ENCODE results near the gene SINHCAF.
"Not testable (repeated sequence)": the region's sequence is repeated elsewhere in the genome, so short reads cannot be mapped to it uniquely, and the experiment has no call there.

SINHCAF gene

GRCh38 chr12:31325877-31326631 is at the start of gene SINHCAF:
TSS of gene SINHCAF (minus strand) at chr12:31326150. CDS start at chr12:31298204, 27,946 bp downstream.
- peak; percentile 99 for DNase-seq

GRCh38 chr12:31375422-31375821 is 49.5 kb upstream of the SINHCAF start:
- not testable (repeated sequence) for DNase-seq

- DNase-seq, result no peak
These were observed 45.3 kb upstream of the SINHCAF start for GRCh38 chr12:31371256-31371620.

GRCh38 chr12:31370531-31371255 is 44.7 kb upstream of the SINHCAF start:
- DNase-seq, result no peak

- peak; percentile 79 for DNase-seq
These were observed 44.0 kb upstream of the SINHCAF start for GRCh38 chr12:31369712-31370521.

- DNase-seq, result no peak
These were observed 42.9 kb upstream of the SINHCAF start for GRCh38 chr12:31368666-31369361.

GRCh38 chr12:31366104-31366621 is 40.2 kb upstream of the SINHCAF start:
- no peak for DNase-seq

GRCh38 chr12:31363831-31364230 is 37.9 kb upstream of the SINHCAF start:
- DNase-seq, result no peak

GRCh38 chr12:31363416-31363809 is 37.5 kb upstream of the SINHCAF start:
- DNase-seq, result no peak

GRCh38 chr12:31362759-31363415 is 36.9 kb upstream of the SINHCAF start:
- DNase-seq, result no peak

- DNase-seq, result no peak
These were observed 36.3 kb upstream of the SINHCAF start for GRCh38 chr12:31362115-31362758.

GRCh38 chr12:31361730-31362114 is 35.8 kb upstream of the SINHCAF start:
- no peak for DNase-seq

- no peak for DNase-seq
These were observed 29.8 kb upstream of the SINHCAF start for GRCh38 chr12:31355747-31356107.

- DNase-seq, result no peak
These were observed 28.1 kb upstream of the SINHCAF start for GRCh38 chr12:31353750-31354708.

GRCh38 chr12:31346267-31346666 is 20.3 kb upstream of the SINHCAF start:
- DNase-seq, result no peak

GRCh38 chr12:31343139-31343538 is 17.2 kb upstream of the SINHCAF start:
- DNase-seq, result no peak

- no peak for DNase-seq
These were observed 16.3 kb upstream of the SINHCAF start for GRCh38 chr12:31342286-31342685.

GRCh38 chr12:31339831-31340622 is 14.1 kb upstream of the SINHCAF start:
- DNase-seq, result no peak

- DNase-seq, result no peak
These were observed 12.0 kb upstream of the SINHCAF start for GRCh38 chr12:31337952-31338351.

- no peak for DNase-seq
These were observed 5.3 kb upstream of the SINHCAF start for GRCh38 chr12:31331242-31331641.
